GM10266 (cell line): ENCODE results near the gene PA2G4.

Source experiments
- DNase-seq: peaks from one replicate; pipeline ENCODE4 v3.0.0; 2012; ENCODE audit errors: extremely low spot score
- CTCF ChIP-seq: IDR thresholded peaks from 2 replicates; pipeline ENCODE4 v1.5.1; 2012; ENCODE audit warnings: mild to moderate bottlenecking, low read depth; ENCODE audit not compliant: control insufficient read depth, insufficient read depth; ENCODE audit errors: missing control alignments

PA2G4 gene

GRCh38 chr12:56137853-56138571 lies 33.7 kb downstream of the PA2G4 start:
- DNase-seq, result no peak
- no peak for TF ChIP-seq CTCF

- no peak for TF ChIP-seq CTCF
- DNase-seq, result no peak
Measured at GRCh38 chr12:56141946-56142784, 37.8 kb downstream of the PA2G4 start.

- no peak for DNase-seq
- no peak for TF ChIP-seq CTCF
Measured at GRCh38 chr12:56143217-56143616, 38.9 kb downstream of the PA2G4 start.

GRCh38 chr12:56143870-56144269 lies 39.5 kb downstream of the PA2G4 start:
- no peak for TF ChIP-seq CTCF
- DNase-seq, result no peak

GRCh38 chr12:56145217-56145616 lies 40.9 kb downstream of the PA2G4 start:
- DNase-seq, result no peak
- TF ChIP-seq CTCF, result no peak

- no peak for DNase-seq
- TF ChIP-seq CTCF, result no peak
Measured at GRCh38 chr12:56146492-56147460, 42.4 kb downstream of the PA2G4 start.
